ENCODE measurements around the gene TRAPPC8.
"Not testable (repeated sequence)": the region's sequence is repeated elsewhere in the genome, so short reads cannot be mapped to it uniquely, and the experiment has no call there.

TRAPPC8 gene

GRCh38 chr18:31942999-31943877 is at the start of gene TRAPPC8:
TSS of gene TRAPPC8 (minus strand) at chr18:31943128. CDS start at chr18:31942764, 364 bp downstream.
- peak; percentile 92 to 93 for DNase-seq

GRCh38 chr18:31990823-31991222 is 47.9 kb upstream of the TRAPPC8 start:
- DNase-seq: no peak

- DNase-seq: no peak
These were observed 41.0 kb upstream of the TRAPPC8 start for GRCh38 chr18:31983976-31984375.

- no peak for DNase-seq
These were observed 40.1 kb upstream of the TRAPPC8 start for GRCh38 chr18:31983020-31983419.

GRCh38 chr18:31980863-31981262 is 37.9 kb upstream of the TRAPPC8 start:
- DNase-seq: no peak

- no peak for DNase-seq
These were observed 36.8 kb upstream of the TRAPPC8 start for GRCh38 chr18:31979714-31980113.

GRCh38 chr18:31978616-31979015 is 35.7 kb upstream of the TRAPPC8 start:
- no peak for DNase-seq

- DNase-seq: peak; percentile 9 to 19
These were observed 34.4 kb upstream of the TRAPPC8 start for GRCh38 chr18:31977270-31977872.

- no peak for DNase-seq
These were observed 33.3 kb upstream of the TRAPPC8 start for GRCh38 chr18:31976242-31976641.

- DNase-seq: no peak
These were observed 31.1 kb upstream of the TRAPPC8 start for GRCh38 chr18:31973929-31974546.

GRCh38 chr18:31970617-31971016 is 27.7 kb upstream of the TRAPPC8 start:
- DNase-seq: no peak

- DNase-seq: no peak
These were observed 22.5 kb upstream of the TRAPPC8 start for GRCh38 chr18:31965316-31965970.

GRCh38 chr18:31957728-31958127 is 14.8 kb upstream of the TRAPPC8 start:
- DNase-seq: no peak

GRCh38 chr18:31954349-31954748 is 11.4 kb upstream of the TRAPPC8 start:
- DNase-seq: no peak

GRCh38 chr18:31953699-31954098 is 10.8 kb upstream of the TRAPPC8 start:
- not testable (repeated sequence) for DNase-seq

GRCh38 chr18:31952223-31952622 is 9.3 kb upstream of the TRAPPC8 start:
- no peak for DNase-seq

GRCh38 chr18:31950583-31950982 is 7.7 kb upstream of the TRAPPC8 start:
- no peak for DNase-seq

GRCh38 chr18:31948349-31948748 is 5.4 kb upstream of the TRAPPC8 start:
- not testable (repeated sequence) for DNase-seq

GRCh38 chr18:31946305-31947046 is 3.5 kb upstream of the TRAPPC8 start:
- no peak for DNase-seq

GRCh38 chr18:31943878-31944816 is 1.2 kb upstream of the TRAPPC8 start:
- peak in 1 of 2 experiments; percentile 12 for DNase-seq

- peak; percentile 39 to 48 for DNase-seq
These were observed 483 bp downstream of the TRAPPC8 start for GRCh38 chr18:31942291-31942998.

All from activated CD4-positive, alpha-beta T cell treated with anti-CD3 and anti-CD28 coated beads, Interleukin-2, amount 50 U/mL, for 48 hours (primary cell).